ENCODE results near the gene MDP1. TPM values are rescaled to one million over a fixed set of nuclear protein-coding genes. Genes with fewer than 3 reads are reported as not detected.

The MDP1 gene
- total RNA-seq, 1 donor from 2014 or later = 23.2 TPM

- Mint-ChIP-seq H3K27me3 (ENCODE audit: low read depth) (no peaks in the 10 kb centered on the region), H3K36me3 (ENCODE audit: low read depth) (peaks cover 19% of the 10 kb centered on the region), H3K9me3 (ENCODE audit: low read depth) (peaks cover 12% of the 10 kb centered on the region), H3K4me1 (ENCODE audit: low read depth) (peaks cover 32% of the 10 kb centered on the region), H3K4me3 (ENCODE audit: unreplicated experiment) (no peak overlapping the region), H3K27ac (ENCODE audit: unreplicated experiment) (no peak overlapping the region)
- no peak for DNase-seq (ENCODE audit: low spot score)
- TF ChIP-seq, protein P1, sequence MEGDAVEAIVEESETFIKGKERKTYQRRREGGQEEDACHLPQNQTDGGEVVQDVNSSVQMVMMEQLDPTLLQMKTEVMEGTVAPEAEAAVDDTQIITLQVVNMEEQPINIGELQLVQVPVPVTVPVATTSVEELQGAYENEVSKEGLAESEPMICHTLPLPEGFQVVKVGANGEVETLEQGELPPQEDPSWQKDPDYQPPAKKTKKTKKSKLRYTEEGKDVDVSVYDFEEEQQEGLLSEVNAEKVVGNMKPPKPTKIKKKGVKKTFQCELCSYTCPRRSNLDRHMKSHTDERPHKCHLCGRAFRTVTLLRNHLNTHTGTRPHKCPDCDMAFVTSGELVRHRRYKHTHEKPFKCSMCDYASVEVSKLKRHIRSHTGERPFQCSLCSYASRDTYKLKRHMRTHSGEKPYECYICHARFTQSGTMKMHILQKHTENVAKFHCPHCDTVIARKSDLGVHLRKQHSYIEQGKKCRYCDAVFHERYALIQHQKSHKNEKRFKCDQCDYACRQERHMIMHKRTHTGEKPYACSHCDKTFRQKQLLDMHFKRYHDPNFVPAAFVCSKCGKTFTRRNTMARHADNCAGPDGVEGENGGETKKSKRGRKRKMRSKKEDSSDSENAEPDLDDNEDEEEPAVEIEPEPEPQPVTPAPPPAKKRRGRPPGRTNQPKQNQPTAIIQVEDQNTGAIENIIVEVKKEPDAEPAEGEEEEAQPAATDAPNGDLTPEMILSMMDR (IDR thresholded peaks at IDR 0.05) = no peak
Measured at GRCh38 chr14:24198814-24199524, 16.9 kb downstream of the MDP1 start.

DNA sequence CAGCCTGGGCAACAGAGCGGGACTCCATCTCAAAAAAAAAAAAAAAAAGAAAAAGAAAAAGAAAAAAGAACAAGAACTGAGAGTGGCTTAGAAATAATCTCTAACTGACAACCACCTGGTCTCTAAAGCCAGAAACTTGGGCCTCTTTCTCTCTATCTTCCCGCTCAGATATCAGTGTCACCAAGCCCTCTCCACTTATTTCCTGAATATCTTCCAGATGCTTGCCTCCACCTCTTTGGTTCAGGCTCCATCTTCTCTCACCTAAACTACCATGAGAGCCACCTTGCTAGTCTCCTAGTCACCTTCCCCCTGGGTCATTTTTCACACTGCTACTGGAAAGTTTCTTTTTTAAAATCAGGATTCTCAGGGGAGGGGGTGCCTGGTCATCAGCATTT is 18.8 kb downstream of the MDP1 start:
- Mint-ChIP-seq H3K4me1 (ENCODE audit: low read depth) (peaks cover 39% of the 10 kb centered on the region), H3K27me3 (ENCODE audit: low read depth) (no peaks in the 10 kb centered on the region), H3K27ac (ENCODE audit: unreplicated experiment) (peak overlapping the region; percentile 96), H3K36me3 (ENCODE audit: low read depth) (peaks cover 18% of the 10 kb centered on the region), H3K4me3 (ENCODE audit: unreplicated experiment) (peak overlapping the region; percentile 93), H3K9me3 (ENCODE audit: low read depth) (peaks cover 5% of the 10 kb centered on the region)
- TF ChIP-seq, protein P1 (IDR thresholded peaks at IDR 0.05) = no peak
- DNase-seq (ENCODE audit: low spot score) = no peak

DNA sequence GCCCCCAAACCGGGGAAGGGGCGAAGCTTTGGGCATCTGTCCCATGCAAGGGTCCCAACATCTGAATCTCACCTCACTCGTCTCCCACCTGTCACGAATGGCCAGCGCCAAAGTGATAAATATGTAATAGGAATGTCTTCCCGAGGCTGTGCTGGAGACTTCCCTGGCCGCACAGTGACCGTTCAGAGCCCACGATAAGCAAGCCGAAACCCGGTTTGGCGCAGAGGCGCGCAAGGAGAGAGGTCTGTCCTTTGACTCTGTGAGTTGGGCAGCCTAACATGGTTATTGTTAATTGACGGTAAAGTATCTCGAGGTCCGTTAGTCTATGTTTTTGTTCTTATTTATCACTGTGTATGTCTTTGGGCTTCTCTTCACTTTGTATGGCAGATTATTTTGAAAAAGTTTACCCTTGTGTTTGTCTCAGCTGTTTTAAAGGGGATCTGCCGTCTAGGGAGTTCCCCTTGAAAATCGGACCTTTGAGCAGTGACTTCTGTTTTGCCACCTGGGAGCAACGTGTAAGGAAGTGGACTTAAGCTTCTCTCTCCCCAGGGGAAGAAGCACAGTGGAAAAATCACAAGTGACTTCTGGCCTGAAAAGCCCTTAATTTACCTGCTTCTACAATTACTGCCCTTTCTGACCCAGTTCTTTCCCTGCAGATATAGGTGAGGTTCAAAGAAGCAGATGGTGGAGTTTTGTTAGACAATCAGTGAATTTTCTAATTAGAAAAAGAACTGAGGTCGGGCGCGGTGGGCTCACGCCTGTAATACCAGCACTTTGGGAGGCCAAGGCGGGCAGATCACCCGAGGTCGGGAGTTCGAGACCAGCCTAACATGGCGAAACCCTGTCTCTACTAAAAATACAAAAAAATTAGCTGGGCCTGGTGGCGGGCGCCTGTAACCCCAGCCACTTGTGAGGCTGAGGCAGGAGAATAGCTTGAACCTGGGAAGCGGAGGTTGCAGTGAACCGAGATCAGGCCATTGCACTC is 19.5 kb downstream of the MDP1 start:
- TF ChIP-seq, protein P1 (IDR thresholded peaks at IDR 0.05) = no peak
- Mint-ChIP-seq H3K4me1 (ENCODE audit: low read depth) (peaks cover 39% of the 10 kb centered on the region), H3K4me3 (ENCODE audit: unreplicated experiment) (peak overlapping the region; percentile 93), H3K36me3 (ENCODE audit: low read depth) (peaks cover 17% of the 10 kb centered on the region), H3K27ac (ENCODE audit: unreplicated experiment) (peak overlapping the region; percentile 96), H3K9me3 (ENCODE audit: low read depth) (no peaks in the 10 kb centered on the region), H3K27me3 (ENCODE audit: low read depth) (no peaks in the 10 kb centered on the region)
- no peak for DNase-seq (ENCODE audit: low spot score)

- H3K27me3 Mint-ChIP-seq (ENCODE audit: low read depth) = no peaks in the 10 kb centered on the region
- TF ChIP-seq, protein P1 (IDR thresholded peaks at IDR 0.05) = peak; percentile 9
- H3K27ac Mint-ChIP-seq (ENCODE audit: unreplicated experiment) = peak within 1 kb of the TSS; percentile 96
- peaks cover 16% of the 10 kb centered on the region for H3K36me3 Mint-ChIP-seq (ENCODE audit: low read depth)
- H3K9me3 Mint-ChIP-seq (ENCODE audit: low read depth) = no peaks in the 10 kb centered on the region
- DNase-seq (ENCODE audit: low spot score) = peak; percentile 97
- peaks cover 39% of the 10 kb centered on the region for H3K4me1 Mint-ChIP-seq (ENCODE audit: low read depth)
- H3K4me3 Mint-ChIP-seq (ENCODE audit: unreplicated experiment) = peak within 1 kb of the TSS; percentile 93
Measured at GRCh38 chr14:24195186-24196070, 20.4 kb downstream of the MDP1 start, which contains the start of gene TM9SF1. TSS of gene TM9SF1 (minus strand) at chr14:24195441. CDS start at chr14:24195019, 422 bp downstream.

Measured in chondrocyte (in vitro differentiated cells).